ENCODE data around the gene TRAPPC13.

GRCh38 chr5:65588694-65589093 lies 36.1 kb upstream of the TRAPPC13 start:
- no peak for TF ChIP-seq ZBTB4 (CRISPR knock-in tag; IDR thresholded peaks at IDR 0.05)
- no peak for TF ChIP-seq POLR2AphosphoS2 (IDR thresholded peaks at IDR 0.05; ENCODE audit: low read depth, low read length)
- TF ChIP-seq POLR2AphosphoS5 (IDR thresholded peaks at IDR 0.05; ENCODE audit: low read length) = no peak
- TF ChIP-seq POLR2A (IDR thresholded peaks at IDR 0.05; ENCODE audit: low read depth, low read length) = no peak
- no peak for TF ChIP-seq SRF (IDR thresholded peaks at IDR 0.05; ENCODE audit: low read depth in 2 of 2, low read length in 2 of 2)

All from GM12878 (cell line).